Measurements from ENCODE around the gene FLAD1. TPM values are rescaled to one million over a fixed set of nuclear protein-coding genes. Genes with fewer than 3 reads are reported as not detected.
A peak's percentile ranks its signal among the peaks of the same experiment; 100 is the strongest.

Gene FLAD1
- total and polyA plus RNA-seq, 2 of the 8 experiments (the other 6 are each of a cell fraction or from before 2014, with no cell fraction given): 104 to 143 TPM

DNA sequence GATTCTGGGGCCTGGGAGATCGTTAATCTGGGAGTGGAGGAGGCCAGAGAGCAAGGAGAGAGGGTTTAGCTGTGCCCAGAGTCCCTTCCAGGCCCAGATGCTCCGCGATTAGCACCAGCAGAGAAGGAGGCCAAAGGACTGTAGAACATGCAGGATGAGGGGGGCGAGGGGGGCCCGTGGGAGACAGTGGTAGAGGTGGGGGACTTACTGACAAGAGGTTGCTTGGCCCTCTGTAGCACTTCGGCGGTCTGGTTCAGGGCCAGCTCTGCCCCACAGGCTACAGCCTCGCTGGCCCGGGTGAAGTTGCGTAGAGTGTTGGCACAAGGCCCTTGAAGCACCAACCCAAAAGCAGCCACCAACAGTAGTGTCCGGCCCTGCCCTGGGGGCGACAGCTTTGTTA, 49.7 kb downstream of the FLAD1 start:
- H3K27me3 ChIP-seq (replicated peaks in 1 of 4; ENCODE audit: control insufficient read depth in 3 of 4, extremely low read depth in 1 of 4, insufficient read depth in 3 of 4, low read length in 3 of 4): 0 out of 7 replicates have a peak, but pooled peaks cover 0 to 2% (median 0%) of the 10 kb centered on the region in 4 experiments
- no peak overlapping the region for H4K5ac ChIP-seq (ENCODE audit: insufficient read length, low read depth, low read length)
- no peak overlapping the region for H2BK5ac ChIP-seq (ENCODE audit: low read depth, low read length)
- no peak overlapping the region for H3K9ac ChIP-seq (replicated peaks in 1 of 4; ENCODE audit: extremely low read depth in 1 of 4, low read depth in 3 of 4, low read length in 3 of 4)
- H3K18ac ChIP-seq (ENCODE audit: extremely low read depth, low read length): no peak overlapping the region
- no peak overlapping the region for H2BK15ac ChIP-seq (ENCODE audit: low read length)
- H3K4me1 ChIP-seq (replicated peaks in 1 of 4; ENCODE audit: control insufficient read depth in 3 of 4, insufficient read depth in 4 of 4, low read length in 3 of 4): no peaks in the 10 kb centered on the region; a peak in 1 of 7 replicates
- ChIA-PET POLR2A (ENCODE audit: partially characterized antibody) (interaction anchor here (0.7 to 8.8 kb wide), 4 partner anchors 9 to 96 kb away, joined by 3 to 60 read pairs (median 5); partner anchors contain the start of gene PMVK), CTCF (ENCODE audit: partially characterized antibody) (interaction anchor here (0.9 to 9.5 kb wide), 8 partner anchors 11 to 52 kb away, joined by 3 to 76 read pairs (median 8); partner anchors contain the start of gene ADAM15)
- no peak overlapping the region for H2AK5ac ChIP-seq (ENCODE audit: low read depth, low read length)
- H3K4me3 ChIP-seq (ENCODE audit: extremely low read depth in 1 of 4, insufficient read depth in 2 of 4, low read depth in 3 of 4, low read length in 4 of 4): no peak overlapping the region
- peak overlapping the region; percentile 25; the same call in 1 of the 2 replicates for H4K8ac ChIP-seq (ENCODE audit: extremely low read depth, insufficient read depth, low read length)
- H3K36me3 ChIP-seq (ENCODE audit: control insufficient read depth in 2 of 4, insufficient read depth in 4 of 4, low read length in 3 of 4): no peaks in the 10 kb centered on the region
- H3K9me3 ChIP-seq (ENCODE audit: insufficient read depth in 2 of 2, low read depth in 1 of 2, low read length in 1 of 2): no peaks in the 10 kb centered on the region
- no peaks in the 10 kb centered on the region for H3K79me1 ChIP-seq (ENCODE audit: low read depth, low read length)
- H3K4ac ChIP-seq (replicated peaks; ENCODE audit: insufficient read length, low read depth, low read length): no peak overlapping the region
- no peak overlapping the region for H3K14ac ChIP-seq (ENCODE audit: insufficient read length)
- H3K79me2 ChIP-seq (ENCODE audit: control insufficient read depth in 1 of 2, insufficient read depth in 2 of 2, low read length in 2 of 2): no peaks in the 10 kb centered on the region
- no peak overlapping the region for H3K56ac ChIP-seq (replicated peaks; ENCODE audit: insufficient read length, low read depth, low read length)
- H3K27ac ChIP-seq (ENCODE audit: low read depth, low read length): no peak overlapping the region
- no peaks in the 10 kb centered on the region for H3K23me2 ChIP-seq (ENCODE audit: low read depth, low read length)
- no peak overlapping the region for H2BK12ac ChIP-seq (ENCODE audit: low read depth, low read length)
- no peak overlapping the region for H3K4me2 ChIP-seq (ENCODE audit: insufficient read depth in 1 of 2, low read depth in 2 of 2, low read length in 2 of 2)
- WGBS, 2 experiments (ENCODE audit: extremely low coverage in 1 of 2, insufficient coverage in 1 of 2, insufficient read length in 1 of 2, insufficient replicate concordance in 2 of 2, low coverage in 1 of 2, low lambda C conversion rate in 2 of 2, missing lambda C conversion rate in 1 of 2): 92% methylated on average over 11 of the region's 12 CpGs; no CpG with 5 or more reads in 1 of the 2 experiments
- no peak overlapping the region for H2BK20ac ChIP-seq (ENCODE audit: low read length)
- H2AFZ ChIP-seq (ENCODE audit: low read length): no peak overlapping the region
- H3K23ac ChIP-seq (ENCODE audit: insufficient read length): no peak overlapping the region
- no peak overlapping the region for H4K91ac ChIP-seq (replicated peaks; ENCODE audit: insufficient read length, low read length)
- H4K20me1 ChIP-seq (replicated peaks in 1 of 2; ENCODE audit: control insufficient read depth in 1 of 2, insufficient read depth in 2 of 2, low read length in 2 of 2): no peaks in the 10 kb centered on the region
- no peak overlapping the region for H2BK120ac ChIP-seq (replicated peaks; ENCODE audit: low read depth, low read length)
- FAIRE-seq (no peak), DNase-seq (ENCODE audit: low read depth in 1 of 2, low spot score in 2 of 2) (no peak)
- TF ChIP-seq MAFK (IDR thresholded peaks at IDR 0.05; ENCODE audit: low read depth, low read length): no peak
- TF ChIP-seq RXRA (IDR thresholded peaks at IDR 0.05; ENCODE audit: insufficient read depth, low read depth, low read length): no peak
- TF ChIP-seq GABPA (IDR thresholded peaks at IDR 0.05; ENCODE audit: borderline replicate concordance, insufficient read depth, low read length): no peak
- TF ChIP-seq POU5F1 (IDR thresholded peaks at IDR 0.05; ENCODE audit: low read depth, low read length): no peak
- TF ChIP-seq MAX (IDR thresholded peaks at IDR 0.05): no peak
- TF ChIP-seq TBP (IDR thresholded peaks at IDR 0.05; ENCODE audit: low read depth, low read length): no peak
- TF ChIP-seq SUZ12 (IDR thresholded peaks at IDR 0.05; ENCODE audit: low read length): no peak
- no peak for TF ChIP-seq TCF12 (IDR thresholded peaks at IDR 0.05; ENCODE audit: low read depth, low read length)
- TF ChIP-seq JUN (IDR thresholded peaks at IDR 0.05; ENCODE audit: low read depth, low read length): no peak
- TF ChIP-seq CTBP2 (IDR thresholded peaks at IDR 0.05; ENCODE audit: borderline replicate concordance, insufficient read depth, insufficient read length, low read length): no peak
- TF ChIP-seq POLR2AphosphoS5 (IDR thresholded peaks at IDR 0.05; ENCODE audit: low read depth, low read length): no peak
- TF ChIP-seq JUND (IDR thresholded peaks at IDR 0.05; ENCODE audit: low read length): no peak
- TF ChIP-seq SIRT6 (IDR thresholded peaks at IDR 0.05; ENCODE audit: low read length): no peak

Data from H1 (cell line).